ENCODE data around the gene LRRC8E. TPM values are rescaled to one million over a fixed set of nuclear protein-coding genes. Genes with fewer than 3 reads are reported as not detected.

Gene LRRC8E
- total RNA-seq, 1 donor from 2014 or later: not detected

DNA sequence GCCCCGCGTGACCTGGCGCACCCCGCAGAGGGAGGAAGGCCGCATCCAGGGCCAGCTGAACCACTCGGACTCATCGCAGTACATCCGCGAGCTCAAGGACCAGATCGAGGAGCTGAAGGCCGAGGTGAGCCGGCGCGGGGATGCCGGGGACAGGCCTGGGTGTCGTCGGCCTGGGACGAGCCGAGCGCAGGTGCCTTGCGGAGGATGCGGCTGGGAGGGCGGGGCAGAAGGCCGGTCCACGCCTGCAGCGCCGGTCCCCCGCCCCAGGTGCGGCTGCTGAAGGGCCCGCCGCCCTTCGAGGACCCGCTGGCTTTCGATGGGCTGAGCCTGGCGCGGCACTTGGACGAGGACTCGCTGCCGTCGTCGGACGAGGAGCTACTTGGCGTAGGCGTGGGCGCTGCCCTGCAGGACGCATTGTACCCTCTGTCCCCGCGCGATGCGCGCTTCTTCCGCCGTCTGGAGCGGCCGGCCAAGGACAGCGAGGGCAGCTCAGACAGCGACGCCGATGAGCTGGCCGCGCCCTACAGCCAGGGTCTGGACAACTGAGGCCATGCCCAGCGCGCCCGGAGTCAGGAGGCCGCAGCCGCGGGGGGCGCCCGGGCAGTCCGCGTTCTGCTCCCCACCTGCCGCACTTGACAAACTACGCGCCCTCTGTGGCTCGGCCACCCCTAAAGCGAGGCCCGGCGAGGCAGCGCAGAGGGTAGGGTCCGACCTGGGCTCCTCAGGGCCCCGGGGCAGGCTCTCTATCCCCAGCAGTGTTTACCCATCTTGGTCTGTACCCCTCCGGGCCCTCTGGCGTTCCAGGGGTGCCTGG is 24.9 kb upstream of the LRRC8E start:
- Mint-ChIP-seq H3K27me3 (peaks cover 23% of the 10 kb centered on the region), H3K4me1 (peaks cover 23% of the 10 kb centered on the region), H3K4me3 (no peak overlapping the region), H3K36me3 (ENCODE audit: low read depth) (no peaks in the 10 kb centered on the region), H3K27ac (no peak overlapping the region), H3K9me3 (no peaks in the 10 kb centered on the region)
- POLR2A ChIA-PET: interaction anchor here (0.5 to 1.4 kb wide), 3 partner anchors 36 to 455 kb away, joined by 4 to 6 read pairs (median 4); no protein-coding TSS in a partner anchor
- ATAC-seq (ENCODE audit: low read depth): peak; percentile 12
- TF ChIP-seq, protein P1, sequence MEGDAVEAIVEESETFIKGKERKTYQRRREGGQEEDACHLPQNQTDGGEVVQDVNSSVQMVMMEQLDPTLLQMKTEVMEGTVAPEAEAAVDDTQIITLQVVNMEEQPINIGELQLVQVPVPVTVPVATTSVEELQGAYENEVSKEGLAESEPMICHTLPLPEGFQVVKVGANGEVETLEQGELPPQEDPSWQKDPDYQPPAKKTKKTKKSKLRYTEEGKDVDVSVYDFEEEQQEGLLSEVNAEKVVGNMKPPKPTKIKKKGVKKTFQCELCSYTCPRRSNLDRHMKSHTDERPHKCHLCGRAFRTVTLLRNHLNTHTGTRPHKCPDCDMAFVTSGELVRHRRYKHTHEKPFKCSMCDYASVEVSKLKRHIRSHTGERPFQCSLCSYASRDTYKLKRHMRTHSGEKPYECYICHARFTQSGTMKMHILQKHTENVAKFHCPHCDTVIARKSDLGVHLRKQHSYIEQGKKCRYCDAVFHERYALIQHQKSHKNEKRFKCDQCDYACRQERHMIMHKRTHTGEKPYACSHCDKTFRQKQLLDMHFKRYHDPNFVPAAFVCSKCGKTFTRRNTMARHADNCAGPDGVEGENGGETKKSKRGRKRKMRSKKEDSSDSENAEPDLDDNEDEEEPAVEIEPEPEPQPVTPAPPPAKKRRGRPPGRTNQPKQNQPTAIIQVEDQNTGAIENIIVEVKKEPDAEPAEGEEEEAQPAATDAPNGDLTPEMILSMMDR (IDR thresholded peaks at IDR 0.05): no peak
- CTCF ChIA-PET: interaction anchor here (1.3 kb wide), 1 partner anchor 11 kb away, joined by 3 read pairs; no protein-coding TSS in a partner anchor
- no peak for DNase-seq
- intact Hi-C loops (cut with micrococcal nuclease): no loop called here

DNA sequence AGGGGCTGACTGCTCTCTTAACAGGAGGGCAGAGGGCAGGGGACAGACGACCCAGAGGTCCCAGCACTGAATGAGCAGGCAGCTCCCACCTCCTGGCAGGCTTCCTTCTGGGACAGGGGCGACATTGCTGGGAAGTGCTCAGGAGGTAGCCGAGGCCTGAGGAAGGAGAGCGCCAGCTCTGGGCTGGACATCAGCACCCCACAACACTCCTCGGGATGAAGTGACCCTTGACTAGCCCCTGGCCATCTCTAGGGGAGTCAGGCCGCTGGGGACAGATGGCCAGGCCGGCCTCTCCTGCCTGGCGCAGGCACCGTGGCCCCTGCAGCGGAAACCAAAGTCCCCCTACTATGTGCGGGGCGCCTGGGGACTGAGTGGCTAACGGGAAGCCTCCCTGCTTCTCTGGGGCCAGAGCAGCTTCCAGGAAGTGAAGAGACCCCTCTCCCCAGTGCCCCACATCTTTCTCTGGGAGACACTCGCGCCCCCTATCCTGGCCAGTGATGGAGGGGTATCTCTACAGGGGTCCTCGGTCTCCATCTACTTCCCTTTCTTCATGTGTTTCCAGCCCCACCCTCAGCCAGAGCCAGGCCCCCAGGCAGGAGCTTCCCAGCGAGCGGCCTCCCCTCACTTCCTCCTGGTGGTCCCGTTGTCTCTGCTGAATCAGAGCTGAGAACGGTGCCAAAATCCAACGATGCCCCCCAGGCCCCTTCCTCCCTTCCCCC is 24.2 kb upstream of the LRRC8E start:
- ChIA-PET CTCF (interaction anchor here (1.3 kb wide), 1 partner anchor 12 kb away, joined by 3 read pairs; no protein-coding TSS in a partner anchor), POLR2A (interaction anchor here (0.5 to 1.4 kb wide), 4 partner anchors 36 to 455 kb away, joined by 4 to 6 read pairs (median 5); no protein-coding TSS in a partner anchor)
- H3K4me3 Mint-ChIP-seq: no peak overlapping the region
- DNase-seq (no peak), ATAC-seq (ENCODE audit: low read depth) (no peak)
- TF ChIP-seq, protein P1 (IDR thresholded peaks at IDR 0.05): no peak
- intact Hi-C loops (cut with micrococcal nuclease): no loop called here
- H3K9me3 Mint-ChIP-seq: no peaks in the 10 kb centered on the region
- H3K27ac Mint-ChIP-seq: no peak overlapping the region
- peaks cover 29% of the 10 kb centered on the region for H3K4me1 Mint-ChIP-seq
- peaks cover 21% of the 10 kb centered on the region for H3K27me3 Mint-ChIP-seq
- no peaks in the 10 kb centered on the region for H3K36me3 Mint-ChIP-seq (ENCODE audit: low read depth)

DNA sequence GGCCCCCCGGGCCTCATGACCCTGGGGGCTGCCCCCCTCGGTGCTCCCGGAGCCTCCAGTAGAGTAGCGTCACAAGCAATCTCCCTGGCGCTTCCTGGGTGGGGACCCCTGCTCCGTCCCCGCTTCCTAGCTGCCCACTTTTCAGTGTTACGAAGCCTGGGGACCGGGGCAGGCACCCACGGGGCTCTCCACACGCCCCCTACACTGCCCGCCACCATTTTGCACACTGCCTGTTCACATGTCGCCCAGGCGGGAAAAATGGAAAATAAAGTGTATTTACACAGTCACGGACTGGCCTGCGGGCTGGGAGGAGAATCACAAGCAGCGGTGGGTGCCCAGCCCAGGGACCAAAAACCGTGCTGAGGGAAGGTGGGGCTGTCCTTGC is 23.6 kb upstream of the LRRC8E start:
- Mint-ChIP-seq H3K4me3 (no peak overlapping the region), H3K9me3 (no peaks in the 10 kb centered on the region), H3K27ac (no peak overlapping the region), H3K27me3 (peaks cover 21% of the 10 kb centered on the region), H3K4me1 (peaks cover 29% of the 10 kb centered on the region), H3K36me3 (ENCODE audit: low read depth) (no peaks in the 10 kb centered on the region)
- intact Hi-C loops (cut with micrococcal nuclease): no loop called here
- TF ChIP-seq, protein P1 (IDR thresholded peaks at IDR 0.05): no peak
- no peak for ATAC-seq (ENCODE audit: low read depth)
- POLR2A ChIA-PET: interaction anchor here (0.6 kb wide), 1 partner anchor 57 kb away, joined by 6 read pairs; no protein-coding TSS in a partner anchor
- CTCF ChIA-PET: no interaction called here
- no peak for DNase-seq

DNA sequence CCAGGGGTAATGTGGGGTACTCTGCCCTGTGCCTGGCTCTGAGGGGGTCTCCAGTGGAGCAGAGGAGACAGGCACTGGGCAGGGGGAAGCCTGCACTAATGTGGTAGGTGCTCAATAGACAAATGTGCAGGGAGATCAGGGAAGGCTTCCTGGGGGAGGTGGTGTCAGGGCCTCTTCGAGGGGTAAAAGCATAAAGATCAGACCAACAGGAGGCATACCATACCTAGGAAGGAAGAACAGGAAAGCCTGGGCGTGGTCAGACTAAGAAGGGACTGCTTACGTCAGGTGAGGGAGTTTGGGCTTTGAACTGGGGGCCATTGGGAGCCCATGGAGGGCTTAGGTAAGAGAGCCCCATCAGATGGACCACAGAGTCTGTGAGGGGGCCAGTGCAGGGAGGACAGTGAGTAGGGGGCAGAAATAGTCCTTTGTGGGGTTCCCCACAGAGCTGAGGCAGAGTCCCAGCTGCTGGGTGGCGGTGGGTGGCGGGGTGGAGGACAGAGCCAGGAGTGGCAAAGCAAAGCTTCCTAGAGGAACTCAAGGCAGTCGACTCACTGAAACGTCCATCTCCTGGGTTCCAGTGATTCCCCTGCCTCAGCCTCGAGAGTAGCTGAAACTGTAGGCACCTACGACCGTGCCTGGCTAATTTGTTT is 22.9 kb upstream of the LRRC8E start:
- Mint-ChIP-seq H3K4me1 (peaks cover 32% of the 10 kb centered on the region), H3K9me3 (no peaks in the 10 kb centered on the region), H3K27me3 (peaks cover 21% of the 10 kb centered on the region), H3K27ac (no peak overlapping the region), H3K4me3 (no peak overlapping the region), H3K36me3 (ENCODE audit: low read depth) (no peaks in the 10 kb centered on the region)
- DNase-seq (no peak), ATAC-seq (ENCODE audit: low read depth) (no peak)
- TF ChIP-seq, protein P1 (IDR thresholded peaks at IDR 0.05): no peak
- intact Hi-C loops (cut with micrococcal nuclease): no loop called here
- POLR2A ChIA-PET: no interaction called here
- CTCF ChIA-PET: no interaction called here

All from activated B cell treated with CpG ODN at 0.5 μM for 24 hours (primary cell).